ENCODE results near the gene MAP3K8. TPM values are rescaled to one million over a fixed set of nuclear protein-coding genes. Genes with fewer than 3 reads are reported as not detected.
"Not testable (repeated sequence)": the region's sequence is repeated elsewhere in the genome, so short reads cannot be mapped to it uniquely, and the experiment has no call there.

MAP3K8 gene
- total and polyA plus RNA-seq, 2 experiments from 2014 or later = 3.7 to 4.8 TPM

- 77 to 79% methylated on average over 7 of the region's 7 CpGs for WGBS, 2 experiments (ENCODE audit: low coverage in 1 of 2, low lambda C conversion rate in 2 of 2, missing lambda C conversion rate in 2 of 2)
- in situ Hi-C loops (cut with MboI) = no loop called here
Measured at GRCh38 chr10:30466445-30466844, 32.5 kb downstream of the MAP3K8 start.

DNA sequence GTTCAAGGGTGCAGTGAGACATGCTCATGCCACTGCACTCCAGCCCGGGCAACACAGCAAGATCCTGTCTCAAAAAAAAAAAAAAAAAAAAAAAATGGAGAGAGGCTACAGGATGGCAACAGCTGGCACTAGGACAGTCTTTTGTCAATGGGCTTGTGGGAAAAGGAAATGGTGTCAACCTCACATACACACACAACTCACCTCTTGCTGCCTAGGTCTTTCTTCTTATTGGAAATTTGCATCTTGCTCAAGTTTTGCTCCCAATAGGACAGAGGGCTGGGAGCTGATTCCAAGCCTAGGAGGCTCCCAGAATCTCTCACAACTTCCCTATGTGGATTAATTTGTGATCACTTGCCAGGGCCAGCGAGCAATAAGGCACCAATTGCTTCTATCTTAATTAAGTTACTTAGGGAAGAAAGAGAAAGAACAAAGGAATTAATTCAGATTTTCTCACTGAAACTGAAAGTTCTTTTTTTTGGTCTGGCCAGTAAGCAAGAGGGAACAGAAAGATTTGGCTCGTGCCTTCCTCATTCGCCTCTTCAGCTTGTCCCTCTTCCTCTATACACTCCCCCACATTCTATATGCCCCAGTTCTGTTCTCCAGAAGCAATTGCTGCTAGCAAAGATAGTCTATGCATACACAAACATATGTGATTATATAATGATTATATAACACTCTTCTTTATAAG is 33.8 kb downstream of the MAP3K8 start:
- no peak overlapping the region for H2AFZ ChIP-seq
- no peak overlapping the region for H3K9ac ChIP-seq
- H3K27ac ChIP-seq = no peak overlapping the region
- no peaks in the 10 kb centered on the region for H3K9me3 ChIP-seq (ENCODE audit: low read depth)
- no peak overlapping the region for H3K4me3 ChIP-seq
- no peaks in the 10 kb centered on the region for H3K36me3 ChIP-seq (ENCODE audit: low read depth)
- H4K20me1 ChIP-seq (ENCODE audit: insufficient read depth) = no peaks in the 10 kb centered on the region
- in situ Hi-C loops (cut with MboI) = no loop called here
- no peak overlapping the region for H3K4me2 ChIP-seq (ENCODE audit: unreplicated experiment)
- no peaks in the 10 kb centered on the region for H3K4me1 ChIP-seq (ENCODE audit: insufficient read depth)
- TF ChIP-seq EZH2phosphoT487 (IDR thresholded peaks at IDR 0.05; ENCODE audit: insufficient read depth, low read depth) (no peak), EZH2 (IDR thresholded peaks at IDR 0.05; ENCODE audit: insufficient read depth, poor library complexity, severe bottlenecking) (no peak)
- 56 to 58% methylated on average over 3 to 4 of the region's 4 CpGs for WGBS, 2 experiments (ENCODE audit: low coverage in 1 of 2, low lambda C conversion rate in 2 of 2, missing lambda C conversion rate in 2 of 2)
- no peaks in the 10 kb centered on the region for H3K27me3 ChIP-seq (replicated peaks; ENCODE audit: insufficient read depth)
- no peaks in the 10 kb centered on the region for H3K79me2 ChIP-seq (ENCODE audit: insufficient read depth)
- H3K9me2 ChIP-seq (ENCODE audit: insufficient read depth) = no peaks in the 10 kb centered on the region
- no peaks in the 10 kb centered on the region for H3F3A ChIP-seq (ENCODE audit: insufficient read depth)
- no peak for DNase-seq

More at GRCh38 chr10:30466445-30466844, 32.5 kb downstream of the MAP3K8 start:
- Histone ChIP-seq H3K36me3 (ENCODE audit: low read depth) (0 out of 2 replicates have a peak, but pooled peaks cover 10% of the 10 kb centered on the region), H2AFZ (no peak overlapping the region), H3F3A (ENCODE audit: insufficient read depth) (no peaks in the 10 kb centered on the region), H3K79me2 (ENCODE audit: insufficient read depth) (no peaks in the 10 kb centered on the region), H3K9ac (no peak overlapping the region), H3K9me3 (ENCODE audit: low read depth) (no peaks in the 10 kb centered on the region), H3K27ac (no peak overlapping the region), H4K20me1 (ENCODE audit: insufficient read depth) (no peaks in the 10 kb centered on the region), H3K4me3 (no peak overlapping the region), H3K4me2 (ENCODE audit: unreplicated experiment) (no peak overlapping the region), H3K27me3 (replicated peaks; ENCODE audit: insufficient read depth) (no peaks in the 10 kb centered on the region), H3K4me1 (ENCODE audit: insufficient read depth) (no peaks in the 10 kb centered on the region), H3K9me2 (ENCODE audit: insufficient read depth) (no peaks in the 10 kb centered on the region)
- DNase-seq = no peak
- no peak for TF ChIP-seq EZH2phosphoT487 (IDR thresholded peaks at IDR 0.05; ENCODE audit: insufficient read depth, low read depth)
- no peak for TF ChIP-seq EZH2 (IDR thresholded peaks at IDR 0.05; ENCODE audit: insufficient read depth, poor library complexity, severe bottlenecking)

DNA sequence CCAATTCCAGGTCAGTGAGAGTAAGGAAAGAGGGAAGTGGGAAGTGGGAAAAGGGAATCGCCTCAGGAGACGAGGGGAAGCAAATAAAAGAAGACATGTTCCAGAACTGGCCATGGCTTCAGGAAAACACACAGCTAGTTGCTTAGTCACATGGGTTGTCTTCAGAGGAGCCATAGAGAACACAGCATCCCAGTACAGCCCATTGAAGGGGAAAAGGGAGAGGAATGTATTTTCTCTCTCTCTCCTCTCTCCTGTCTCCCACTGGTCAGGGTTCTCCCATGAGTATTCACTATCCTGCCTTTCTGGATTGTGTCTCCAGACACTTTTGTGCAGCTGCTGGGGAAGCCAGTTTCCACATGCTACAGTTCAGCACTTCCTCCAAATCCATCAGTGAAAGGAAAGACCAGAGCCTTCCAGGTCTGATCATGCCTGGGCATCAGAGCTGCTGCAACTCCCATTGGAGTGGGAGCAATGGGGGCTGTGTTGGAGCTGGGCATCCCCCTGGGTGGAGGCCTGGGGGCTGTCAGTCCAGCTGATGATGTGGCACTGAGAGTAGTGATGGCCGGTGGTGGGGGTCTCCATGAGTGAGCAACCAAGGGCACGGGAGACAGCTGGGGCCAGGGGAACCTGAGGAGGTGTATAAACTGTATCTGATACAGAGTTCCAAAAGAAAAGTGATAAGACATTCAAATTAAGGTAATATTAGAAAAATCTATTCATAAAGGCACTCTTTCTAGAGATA is 38.6 kb downstream of the MAP3K8 start:
- Histone ChIP-seq H3K27ac (no peak overlapping the region), H3K36me3 (ENCODE audit: low read depth) (no peaks in the 10 kb centered on the region), H3K4me1 (ENCODE audit: insufficient read depth) (no peaks in the 10 kb centered on the region), H3K4me3 (no peak overlapping the region), H3F3A (ENCODE audit: insufficient read depth) (no peaks in the 10 kb centered on the region), H3K27me3 (replicated peaks; ENCODE audit: insufficient read depth) (no peaks in the 10 kb centered on the region), H2AFZ (no peak overlapping the region), H4K20me1 (ENCODE audit: insufficient read depth) (no peaks in the 10 kb centered on the region), H3K9ac (no peak overlapping the region), H3K9me3 (ENCODE audit: low read depth) (no peaks in the 10 kb centered on the region), H3K4me2 (ENCODE audit: unreplicated experiment) (no peak overlapping the region), H3K9me2 (ENCODE audit: insufficient read depth) (no peaks in the 10 kb centered on the region), H3K79me2 (ENCODE audit: insufficient read depth) (no peaks in the 10 kb centered on the region)
- TF ChIP-seq EZH2 (IDR thresholded peaks at IDR 0.05; ENCODE audit: insufficient read depth, poor library complexity, severe bottlenecking) (no peak), EZH2phosphoT487 (IDR thresholded peaks at IDR 0.05; ENCODE audit: insufficient read depth, low read depth) (no peak)
- no peak for DNase-seq
- WGBS, 2 experiments (ENCODE audit: low coverage in 1 of 2, low lambda C conversion rate in 2 of 2, missing lambda C conversion rate in 2 of 2) = 68 to 70% methylated on average over 4 of the region's 4 CpGs
- in situ Hi-C loops (cut with MboI) = no loop called here

DNA sequence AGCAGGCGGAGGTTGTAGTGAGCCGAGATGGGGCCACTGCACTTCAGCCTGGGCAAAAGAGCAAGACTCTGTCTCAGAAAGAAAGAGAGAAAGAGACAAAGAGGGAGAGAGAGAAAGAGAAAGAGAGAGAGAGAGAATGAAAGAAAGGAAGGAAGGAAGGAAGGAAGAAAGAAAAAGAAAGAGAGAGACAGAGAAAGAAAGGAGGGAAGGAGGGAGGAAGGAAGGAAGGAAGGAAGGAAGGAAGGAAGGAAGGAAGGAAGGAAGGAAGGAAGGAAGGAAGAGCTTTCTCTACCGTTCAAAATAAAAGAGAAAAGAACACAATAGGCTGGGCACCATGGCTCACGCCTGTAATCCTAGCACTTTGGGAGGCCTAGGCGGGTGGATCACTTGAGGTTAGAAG is 41.5 kb downstream of the MAP3K8 start:
- 85 to 88% methylated on average over 4 to 5 of the region's 5 CpGs for WGBS, 2 experiments (ENCODE audit: low coverage in 1 of 2, low lambda C conversion rate in 2 of 2, missing lambda C conversion rate in 2 of 2)
- DNase-seq = not testable (repeated sequence)

More for the DNA sequence above, 41.5 kb downstream of the MAP3K8 start:
- H3K27ac ChIP-seq; H3K9me2 ChIP-seq (ENCODE audit: insufficient read depth); in situ Hi-C loops (cut with MboI); H3K4me2 ChIP-seq (ENCODE audit: unreplicated experiment); H3K4me1 ChIP-seq (ENCODE audit: insufficient read depth); H3K9ac ChIP-seq; H2AFZ ChIP-seq; H4K20me1 ChIP-seq (ENCODE audit: insufficient read depth); H3K79me2 ChIP-seq (ENCODE audit: insufficient read depth); H3K27me3 ChIP-seq (replicated peaks; ENCODE audit: insufficient read depth); H3F3A ChIP-seq (ENCODE audit: insufficient read depth); H3K4me3 ChIP-seq; H3K9me3 ChIP-seq (ENCODE audit: low read depth); H3K36me3 ChIP-seq (ENCODE audit: low read depth): not testable (repeated sequence)
